OCI-LY3 (cell line): Measurements from ENCODE around the gene TYW1B.
"Not testable (repeated sequence)": the region's sequence is repeated elsewhere in the genome, so short reads cannot be mapped to it uniquely, and the experiment has no call there.

Experiments used
- EZH2phosphoT487 ChIP-seq: fragments of 200-600 bp; shearing (Covaris generic); IDR thresholded peaks from 2 replicates; pipeline ENCODE4 v1.6.1; 2018; ENCODE audit warnings: antibody characterized with exemption, mixed run types, low read depth
- TF ChIP-seq, protein P1 (sequence below): fragments of 200-600, 300-600 bp; sonication (generic); IDR thresholded peaks from 2 replicates; pipeline ENCODE4 v1.5.1; 2014; ENCODE audit warnings: antibody characterized with exemption, low read length, low read depth

DNA sequence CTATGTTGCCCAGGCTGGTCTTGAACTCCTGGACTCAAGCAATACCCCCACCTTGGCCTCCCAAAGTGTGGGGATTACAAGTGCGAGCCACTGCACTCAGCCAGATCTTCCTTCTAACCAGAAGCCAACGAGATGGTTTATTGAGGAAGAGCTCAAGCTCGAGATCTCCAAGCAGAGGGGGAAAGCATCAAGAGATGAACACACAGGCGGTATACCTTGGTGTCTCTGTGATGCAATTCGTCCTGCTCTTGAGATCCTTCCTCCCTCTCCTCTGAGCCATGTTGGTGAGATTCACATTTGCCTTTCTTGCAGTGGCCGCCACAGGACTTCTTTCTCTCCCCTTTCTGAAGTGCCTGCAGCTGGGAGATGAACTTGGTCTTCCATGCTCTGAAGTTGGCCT is 21.1 kb downstream of the TYW1B start:
- TF ChIP-seq, protein P1, sequence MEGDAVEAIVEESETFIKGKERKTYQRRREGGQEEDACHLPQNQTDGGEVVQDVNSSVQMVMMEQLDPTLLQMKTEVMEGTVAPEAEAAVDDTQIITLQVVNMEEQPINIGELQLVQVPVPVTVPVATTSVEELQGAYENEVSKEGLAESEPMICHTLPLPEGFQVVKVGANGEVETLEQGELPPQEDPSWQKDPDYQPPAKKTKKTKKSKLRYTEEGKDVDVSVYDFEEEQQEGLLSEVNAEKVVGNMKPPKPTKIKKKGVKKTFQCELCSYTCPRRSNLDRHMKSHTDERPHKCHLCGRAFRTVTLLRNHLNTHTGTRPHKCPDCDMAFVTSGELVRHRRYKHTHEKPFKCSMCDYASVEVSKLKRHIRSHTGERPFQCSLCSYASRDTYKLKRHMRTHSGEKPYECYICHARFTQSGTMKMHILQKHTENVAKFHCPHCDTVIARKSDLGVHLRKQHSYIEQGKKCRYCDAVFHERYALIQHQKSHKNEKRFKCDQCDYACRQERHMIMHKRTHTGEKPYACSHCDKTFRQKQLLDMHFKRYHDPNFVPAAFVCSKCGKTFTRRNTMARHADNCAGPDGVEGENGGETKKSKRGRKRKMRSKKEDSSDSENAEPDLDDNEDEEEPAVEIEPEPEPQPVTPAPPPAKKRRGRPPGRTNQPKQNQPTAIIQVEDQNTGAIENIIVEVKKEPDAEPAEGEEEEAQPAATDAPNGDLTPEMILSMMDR: not testable (repeated sequence)
- TF ChIP-seq EZH2phosphoT487: not testable (repeated sequence)
